PC-3 (cell line): ENCODE data around the gene CC2D2A.

Experiments
- EZH2 ChIP-seq: fragments of 300-600 bp; sonication (generic); IDR thresholded peaks from one replicate; pipeline ENCODE4 v1.6.1; 2017; ENCODE audit warnings: antibody characterized with exemption, mild to moderate bottlenecking, low read length; ENCODE audit not compliant: unreplicated experiment
- TF ChIP-seq, protein P1 (sequence below): fragments of 300-600 bp; sonication (generic); conservative IDR thresholded peaks from 2 replicates; pipeline ENCODE4 v1.5.1; 2017; ENCODE audit warnings: antibody characterized with exemption, low read depth, mild to moderate bottlenecking, low read length

DNA sequence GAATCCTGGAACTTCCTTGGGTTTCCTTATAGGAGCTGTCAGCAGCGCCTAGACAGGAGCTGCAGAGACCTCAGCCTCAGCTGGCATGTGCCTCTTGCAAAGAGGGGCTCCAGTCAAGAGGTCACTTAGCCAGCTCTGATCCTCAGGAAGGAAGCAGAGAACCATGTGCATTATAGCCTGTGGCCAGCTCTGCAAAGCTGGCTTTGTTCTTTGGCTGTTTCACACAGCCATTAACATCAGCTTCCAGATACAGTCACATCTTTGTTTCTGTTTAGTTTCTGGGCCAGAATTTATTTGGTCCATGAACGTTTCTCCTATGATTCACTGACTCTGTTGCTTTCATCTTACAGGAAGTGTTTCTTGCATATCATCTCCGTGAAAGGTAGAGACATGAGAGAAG, 92.4 kb downstream of the CC2D2A start:
- no peak for TF ChIP-seq EZH2
- TF ChIP-seq, protein P1, sequence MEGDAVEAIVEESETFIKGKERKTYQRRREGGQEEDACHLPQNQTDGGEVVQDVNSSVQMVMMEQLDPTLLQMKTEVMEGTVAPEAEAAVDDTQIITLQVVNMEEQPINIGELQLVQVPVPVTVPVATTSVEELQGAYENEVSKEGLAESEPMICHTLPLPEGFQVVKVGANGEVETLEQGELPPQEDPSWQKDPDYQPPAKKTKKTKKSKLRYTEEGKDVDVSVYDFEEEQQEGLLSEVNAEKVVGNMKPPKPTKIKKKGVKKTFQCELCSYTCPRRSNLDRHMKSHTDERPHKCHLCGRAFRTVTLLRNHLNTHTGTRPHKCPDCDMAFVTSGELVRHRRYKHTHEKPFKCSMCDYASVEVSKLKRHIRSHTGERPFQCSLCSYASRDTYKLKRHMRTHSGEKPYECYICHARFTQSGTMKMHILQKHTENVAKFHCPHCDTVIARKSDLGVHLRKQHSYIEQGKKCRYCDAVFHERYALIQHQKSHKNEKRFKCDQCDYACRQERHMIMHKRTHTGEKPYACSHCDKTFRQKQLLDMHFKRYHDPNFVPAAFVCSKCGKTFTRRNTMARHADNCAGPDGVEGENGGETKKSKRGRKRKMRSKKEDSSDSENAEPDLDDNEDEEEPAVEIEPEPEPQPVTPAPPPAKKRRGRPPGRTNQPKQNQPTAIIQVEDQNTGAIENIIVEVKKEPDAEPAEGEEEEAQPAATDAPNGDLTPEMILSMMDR = no peak
